ENCODE data around the gene MLLT11. TPM values are rescaled to one million over a fixed set of nuclear protein-coding genes. Genes with fewer than 3 reads are reported as not detected.

MLLT11 gene
- total RNA-seq, 4 donors from 2014 or later: 0.16 to 1.8 (median 1.1) TPM

DNA sequence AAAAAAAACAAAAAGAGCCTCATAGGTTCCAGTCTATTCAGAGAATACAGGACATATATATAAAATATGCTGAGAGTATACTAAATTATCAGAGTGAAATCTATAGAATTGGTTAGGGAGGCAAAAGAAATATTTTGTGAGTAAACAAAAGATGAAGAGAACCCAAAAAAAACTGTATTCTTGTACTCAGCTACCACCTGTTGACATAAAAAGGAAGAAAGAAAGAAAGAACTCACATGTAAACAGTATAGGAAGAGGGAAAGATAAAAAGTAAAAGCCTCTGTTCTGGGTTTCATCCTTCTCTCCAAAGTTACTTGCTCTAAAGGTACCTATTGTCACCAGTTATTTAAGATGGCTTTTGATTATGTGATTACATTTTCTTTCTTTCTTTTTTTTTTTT lies 33.7 kb upstream of the MLLT11 start:
- Histone ChIP-seq H3K4me1 (peaks cover 0 to 12% (median 0%) of the 10 kb centered on the region in 3 donors), H3K27ac (no peak overlapping the region), H3K4me3 (no peak overlapping the region), H3K27me3 (no peaks in the 10 kb centered on the region), H3K36me3 (peaks cover 0 to 76% of the 10 kb centered on the region in 2 donors), H3K9me3 (no peaks in the 10 kb centered on the region)
- no peak for ATAC-seq
- no peak for TF ChIP-seq EP300 (IDR thresholded peaks at IDR 0.05)
- no peak for TF ChIP-seq POLR2AphosphoS5 (IDR thresholded peaks at IDR 0.05)
- TF ChIP-seq CTCF (IDR thresholded peaks at IDR 0.05): no peak
- TF ChIP-seq POLR2A (IDR thresholded peaks at IDR 0.05): no peak

- Histone ChIP-seq H3K4me3 (no peak overlapping the region), H3K4me1 (no peaks in the 10 kb centered on the region), H3K27me3 (no peaks in the 10 kb centered on the region), H3K36me3 (peaks cover 0 to 85% of the 10 kb centered on the region in 2 donors), H3K27ac (no peak overlapping the region), H3K9me3 (no peaks in the 10 kb centered on the region)
- TF ChIP-seq POLR2A (IDR thresholded peaks at IDR 0.05) (no peak), CTCF (IDR thresholded peaks at IDR 0.05) (no peak), POLR2AphosphoS5 (IDR thresholded peaks at IDR 0.05) (no peak), EP300 (IDR thresholded peaks at IDR 0.05) (no peak)
- ATAC-seq: no peak
- 90 to 99% methylated on average over 4 to 8 of the region's 8 CpGs for WGBS, 2 donors (ENCODE audit: low coverage in 1 of 2)
Measured at GRCh38 chr1:151032164-151032563, 28.0 kb upstream of the MLLT11 start.

DNA sequence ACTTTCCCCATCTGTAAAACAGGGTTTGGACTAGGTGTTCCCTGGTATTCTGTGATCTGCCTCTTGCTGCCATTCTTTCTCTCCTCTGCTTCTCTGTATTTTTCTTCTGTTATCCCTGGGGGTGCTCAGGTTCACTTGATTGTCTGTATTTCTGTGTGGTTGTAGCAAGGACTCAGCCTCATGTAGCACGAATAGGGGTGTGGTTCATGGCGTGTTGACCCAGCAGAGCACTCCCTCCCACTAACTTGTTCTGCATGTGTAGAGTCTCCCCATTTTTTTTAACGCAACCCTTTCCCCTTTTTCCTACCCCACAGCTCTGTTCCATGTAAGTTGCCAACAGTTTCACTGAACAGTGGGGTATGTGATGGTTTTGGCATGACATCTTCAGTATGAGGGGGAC lies 25.0 kb upstream of the MLLT11 start:
- no peaks in the 10 kb centered on the region for H3K9me3 ChIP-seq
- H3K27me3 ChIP-seq: no peaks in the 10 kb centered on the region
- no peak overlapping the region for H3K27ac ChIP-seq
- H3K4me3 ChIP-seq: no peak overlapping the region
- peaks cover 0 to 55% of the 10 kb centered on the region in 2 donors for H3K36me3 ChIP-seq
- 56 to 100% methylated on average over 1 to 3 of the region's 3 CpGs for WGBS, 2 donors (ENCODE audit: low coverage in 1 of 2)
- no peaks in the 10 kb centered on the region for H3K4me1 ChIP-seq
- ATAC-seq: no peak
- no peak for TF ChIP-seq POLR2AphosphoS5 (IDR thresholded peaks at IDR 0.05)
- no peak for TF ChIP-seq POLR2A (IDR thresholded peaks at IDR 0.05)
- no peak for TF ChIP-seq EP300 (IDR thresholded peaks at IDR 0.05)
- TF ChIP-seq CTCF (IDR thresholded peaks at IDR 0.05): no peak

DNA sequence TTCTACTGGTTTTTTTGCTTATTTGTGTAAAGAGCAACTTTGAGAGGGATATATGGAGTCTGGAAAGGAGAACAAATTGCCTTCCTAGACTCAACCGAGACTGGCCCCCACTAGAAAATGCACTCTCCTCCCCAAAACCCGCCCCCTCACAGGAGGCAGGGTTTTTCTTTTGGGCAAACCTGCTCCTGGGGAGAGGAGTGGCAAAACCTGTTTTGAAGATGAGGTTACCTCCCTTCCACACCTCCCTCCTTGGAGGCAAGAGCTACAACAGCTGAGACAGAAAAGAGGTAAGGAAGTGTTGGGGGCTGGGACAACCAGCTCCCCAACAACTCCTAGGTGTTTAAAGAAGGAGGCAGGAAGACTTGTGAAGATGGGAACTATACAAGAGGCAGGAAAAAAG lies 23.8 kb upstream of the MLLT11 start, which contains the start of gene BNIPL:
TSS of gene BNIPL (plus strand) at position 231 of the 400 bp plus-strand sequence. CDS start at position 371, 140 bp downstream.
- H3K27me3 ChIP-seq: no peaks in the 10 kb centered on the region
- peaks cover 0 to 43% of the 10 kb centered on the region in 2 donors for H3K36me3 ChIP-seq
- H3K27ac ChIP-seq: no peak within 1 kb of the TSS
- TF ChIP-seq EP300 (IDR thresholded peaks at IDR 0.05) (no peak), POLR2A (IDR thresholded peaks at IDR 0.05) (no peak), POLR2AphosphoS5 (IDR thresholded peaks at IDR 0.05) (no peak), CTCF (IDR thresholded peaks at IDR 0.05) (no peak)
- ATAC-seq: no peak
- H3K4me3 ChIP-seq: no peak within 1 kb of the TSS
- H3K9me3 ChIP-seq: no peaks in the 10 kb centered on the region
- WGBS, 2 donors (ENCODE audit: low coverage in 1 of 2): 0% methylated on average over 1 of the region's 2 CpGs; no CpG with 5 or more reads in 1 of the 2 donors
- no peaks in the 10 kb centered on the region for H3K4me1 ChIP-seq

- Histone ChIP-seq H3K27ac (no peak overlapping the region), H3K36me3 (peaks cover 0 to 36% of the 10 kb centered on the region in 2 donors), H3K9me3 (no peaks in the 10 kb centered on the region), H3K4me1 (no peaks in the 10 kb centered on the region), H3K27me3 (no peaks in the 10 kb centered on the region), H3K4me3 (no peak overlapping the region)
- no peak for TF ChIP-seq POLR2A (IDR thresholded peaks at IDR 0.05)
- TF ChIP-seq CTCF (IDR thresholded peaks at IDR 0.05): no peak
- no peak for TF ChIP-seq EP300 (IDR thresholded peaks at IDR 0.05)
- TF ChIP-seq POLR2AphosphoS5 (IDR thresholded peaks at IDR 0.05): no peak
- ATAC-seq: no peak
- WGBS, 2 donors (ENCODE audit: low coverage in 1 of 2): 80 to 93% methylated on average over 2 to 6 of the region's 6 CpGs
Measured at GRCh38 chr1:151037032-151037431, 23.2 kb upstream of the MLLT11 start.

Measured in gastroesophageal sphincter (tissue), 4 donors.